GM12878 (cell line): ENCODE results near the gene NKD1. TPM values are rescaled to one million over a fixed set of nuclear protein-coding genes. Genes with fewer than 3 reads are reported as not detected.

Experiments used
- ATAC-seq: fragments of 200-7000 bp; cut with Tn5 transposase; 3 replicates; pipeline ENCODE4 v1.9.1; 2020; ENCODE audit warnings: mild to moderate bottlenecking, moderate library complexity
- BruUV-seq: library from RNA; stranded (reverse); fragments of 400-500 nt; replicated peaks from 2 replicates; lab custom pipeline; 2021; lab: Mats Ljungman, UMichigan
- CTCF ChIA-PET: fragments of 300-600 bp; sonication (Branson Sonifier 250); formaldehyde crosslinking; extraction: SDS; loops from one replicate; lab custom pipeline; 2021; ENCODE audit warnings: inconsistent platforms; lab: Yijun Ruan, JAX
- POLR2A ChIA-PET: fragments of 350-600 bp; formaldehyde crosslinking; extraction: SDS; loops from one replicate; lab custom pipeline; 2021; ENCODE audit warnings: inconsistent platforms; lab: Charles Lee
- RAD21 ChIA-PET: fragments of 300-600 bp; sonication (Branson Sonifier 250); formaldehyde crosslinking; loops from one replicate; lab custom pipeline; 2023; ENCODE audit warnings: antibody characterized with exemption; ENCODE audit not compliant: unreplicated experiment; lab: Charles Lee
- SMC1A ChIA-PET: fragments of 300-600 bp; sonication (Branson Sonifier 250); formaldehyde crosslinking; loops from one replicate; lab custom pipeline; 2023; ENCODE audit not compliant: unreplicated experiment, uncharacterized antibody; lab: Charles Lee
- DNase-seq: peaks from one replicate; pipeline ENCODE4 v3.0.0-alpha.2; 2011; ENCODE audit warnings: low read depth, low spot score
- FAIRE-seq: peaks from 3 replicates; lab custom pipeline; 2011; peaks lifted over from hg19 to GRCh38; lab: Jason Lieb, UNC
- H2AFZ ChIP-seq: 2 replicates; pipeline ENCODE4 v1.6.0; 2011; ENCODE audit warnings: low read depth, low read length, control low read depth; ENCODE audit not compliant: control insufficient read depth
- H3K27ac ChIP-seq: 2 replicates; pipeline ENCODE4 v1.5.1; 2011; ENCODE audit warnings: control low read depth; ENCODE audit not compliant: control insufficient read depth, insufficient read depth
- H3K27me3 ChIP-seq, 2 experiments: replicated peaks in 1 of 2; 2 replicates each; pipeline versions ENCODE4 v1.6.0 to v1.6.1; 2011; ENCODE audit warnings: low read length in 1 of 2; ENCODE audit not compliant: control insufficient read depth in 2 of 2, insufficient read depth in 2 of 2
- H3K36me3 ChIP-seq, 2 experiments: 2 replicates each; pipeline ENCODE4 v1.5.1; 2011; ENCODE audit warnings: low read length in 1 of 2; ENCODE audit not compliant: control insufficient read depth in 2 of 2, insufficient read depth in 2 of 2
- H3K4me1 ChIP-seq: 2 replicates; pipeline ENCODE4 v1.6.1; 2011; ENCODE audit warnings: mild to moderate bottlenecking, low read length, moderate library complexity, mixed read lengths; ENCODE audit not compliant: control insufficient read depth, insufficient read depth
- H3K4me2 ChIP-seq: 2 replicates; pipeline ENCODE4 v1.6.0; 2011; ENCODE audit warnings: control low read depth; ENCODE audit not compliant: control insufficient read depth, insufficient read depth
- H3K4me3 ChIP-seq: fragments of 200-600 bp; sonication (generic); 2 replicates; pipeline ENCODE4 v1.5.1; 2016
- H3K79me2 ChIP-seq: 2 replicates; pipeline ENCODE4 v1.6.0; 2011; ENCODE audit warnings: low read length; ENCODE audit not compliant: control insufficient read depth, insufficient read depth
- H3K9ac ChIP-seq: 2 replicates; pipeline ENCODE4 v1.8.0; 2011; ENCODE audit warnings: low read length, control low read depth, mixed read lengths; ENCODE audit not compliant: control insufficient read depth, insufficient read depth
- H3K9me3 ChIP-seq: replicated peaks from 3 replicates; pipeline ENCODE4 v1.5.1; 2011; ENCODE audit warnings: mild to moderate bottlenecking, low read length; ENCODE audit not compliant: control insufficient read depth, insufficient read depth
- H4K20me1 ChIP-seq: 2 replicates; pipeline ENCODE4 v1.6.0; 2011; ENCODE audit not compliant: control insufficient read depth, insufficient read depth
- ATF2 ChIP-seq: IDR thresholded peaks from 2 replicates; pipeline ENCODE4 v1.6.1; 2012; ENCODE audit warnings: low read length, inconsistent platforms
- ATF3 ChIP-seq: IDR thresholded peaks from 2 replicates; pipeline ENCODE4 v1.6.1; 2011; ENCODE audit warnings: low read depth, mild to moderate bottlenecking, low read length, moderate library complexity, borderline replicate concordance; ENCODE audit errors: extremely low read depth
- EGR1 ChIP-seq, 2 experiments: IDR thresholded peaks; 1 replicate in 1 of 2; 2 replicates in 1 of 2; pipeline ENCODE4 v1.6.1; 2011 to 2012; ENCODE audit warnings: low read depth in 2 of 2, low read length in 2 of 2, borderline replicate concordance in 1 of 2, mild to moderate bottlenecking in 1 of 2, moderate library complexity in 1 of 2
- HDAC6 ChIP-seq: fragments of 200-600 bp; sonication (generic); IDR thresholded peaks from one replicate; pipeline ENCODE4 v1.8.0; 2017; ENCODE audit warnings: antibody characterized with exemption; ENCODE audit not compliant: unreplicated experiment
- KAT2A ChIP-seq: conservative IDR thresholded peaks from 2 replicates; pipeline ENCODE4 v1.6.1; 2011; ENCODE audit warnings: low read depth, low read length; ENCODE audit not compliant: control insufficient read depth
- KLF5 ChIP-seq: fragments of 450-650 bp; IDR thresholded peaks from 2 replicates; pipeline ENCODE4 v1.6.1; 2014; ENCODE audit warnings: mild to moderate bottlenecking; ENCODE audit not compliant: partially characterized antibody
- MYB ChIP-seq: fragments of 150-350 bp; IDR thresholded peaks from 2 replicates; pipeline ENCODE4 v1.6.1; 2014; ENCODE audit warnings: mild to moderate bottlenecking, low read depth, low read length, borderline replicate concordance
- NKRF ChIP-seq: fragments of 450-650 bp; conservative IDR thresholded peaks from 2 replicates; pipeline ENCODE4 v1.6.1; 2017; ENCODE audit warnings: mild to moderate bottlenecking, moderate library complexity
- NR2C1 ChIP-seq: fragments of 450-650 bp; IDR thresholded peaks from 2 replicates; pipeline ENCODE4 v1.6.1; 2017; ENCODE audit warnings: antibody characterized with exemption, mild to moderate bottlenecking, moderate library complexity
- RAD51 ChIP-seq: fragments of 450-650 bp; IDR thresholded peaks from 2 replicates; pipeline ENCODE4 v1.6.1; 2016; ENCODE audit warnings: moderate library complexity, mild to moderate bottlenecking, inconsistent platforms
- RB1 ChIP-seq: fragments of 450-650 bp; formaldehyde crosslinking; IDR thresholded peaks from 2 replicates; pipeline ENCODE4 v1.6.1; 2017; ENCODE audit warnings: mild to moderate bottlenecking, borderline replicate concordance
- RELA ChIP-seq: fragments of 450-650 bp; IDR thresholded peaks from 2 replicates; pipeline ENCODE4 v1.8.0; 2014; ENCODE audit warnings: borderline replicate concordance; ENCODE audit not compliant: partially characterized antibody
- TCF7 ChIP-seq: IDR thresholded peaks from 2 replicates; pipeline ENCODE4 v1.6.1; 2014; ENCODE audit warnings: antibody characterized with exemption, borderline replicate concordance
- WGBS: methylation state at CpG from one replicate; pipeline ENCODE4 v1.1.6; 2016; ENCODE audit warnings: low lambda C conversion rate; ENCODE audit not compliant: insufficient replicate concordance, insufficient coverage; ENCODE audit errors: missing lambda C conversion rate; 5-methylcytosine and 5-hydroxymethylcytosine counted together
- in situ Hi-C: fragments of 300-500 bp; cut with MboI; formaldehyde crosslinking; loops from 9 replicates; pipeline ENCODE4 v1.14.3; 2018; ENCODE audit warnings: mixed read lengths
- intact Hi-C: fragments of 100-400 bp; cut with micrococcal nuclease; formaldehyde crosslinking; loops from one replicate; pipeline ENCODE4 v1.14.2; 2022; ENCODE audit not compliant: unreplicated experiment
- polyA plus RNA-seq, 11 experiments: library from polyadenylated mRNA; depleted of rRNA in 4 of 11; unstranded in 6 of 11; stranded (reverse) in 5 of 11; fragments of >200 nt; fragmentation: Nextera tagmentation in 4 of 11; fragmentation: Illumina TruSeq in 1 of 11; extraction: Ambion mirVana in 4 of 11; extraction: Trizol in 1 of 11; gene quantifications; 1 replicate in 1 of 11; 2 replicates in 10 of 11; pipeline versions ENCODE4 v1.2.1 to v1.2.3, GENCODE V29; 2011 to 2016; ENCODE audit warnings: inconsistent platforms in 2 of 11, missing spikeins in 2 of 11, low read depth in 1 of 11
- total RNA-seq, 4 experiments: library from RNA; depleted of rRNA in 3 of 4; stranded (reverse); fragments of >200 nt in 3 of 4; fragmentation: Illumina TruSeq in 1 of 4; extraction: Trizol in 1 of 4; gene quantifications; 2 replicates each; pipeline versions ENCODE4 v1.2.1 to v1.2.3, GENCODE V29; 2013 to 2021

Gene NKD1
- total and polyA plus RNA-seq, 10 of the 15 experiments (the other 5 are each of a cell fraction or from before 2014, with no cell fraction given): under 0.01 to 0.49 (median 0.04) TPM; not detected in 2

GRCh38 chr16:50599494-50599893, 51.3 kb downstream of the NKD1 start:
- WGBS: 38% methylated on average over 6 of the region's 6 CpGs

More at GRCh38 chr16:50599494-50599893, 51.3 kb downstream of the NKD1 start:
- no TSS peak for BruUV-seq
- FAIRE-seq: no peak
- no peaks in the 10 kb centered on the region for H3K36me3 ChIP-seq
- H3K27me3 ChIP-seq: no peaks in the 10 kb centered on the region
- ATAC-seq: no peak
- no peaks in the 10 kb centered on the region for H3K9me3 ChIP-seq
- H3K4me2 ChIP-seq: no peak overlapping the region
- ChIA-PET CTCF (no interaction called here), RAD21 (no interaction called here), POLR2A (no interaction called here), SMC1A (no interaction called here)
- in situ Hi-C loops: no loop called here
- H3K4me3 ChIP-seq: no peak overlapping the region
- DNase-seq: no peak
- no peaks in the 10 kb centered on the region for H4K20me1 ChIP-seq
- intact Hi-C loops: no loop called here
- no peak overlapping the region for H3K9ac ChIP-seq
- no peaks in the 10 kb centered on the region for H3K79me2 ChIP-seq
- no peak overlapping the region for H3K27ac ChIP-seq
- H2AFZ ChIP-seq: no peak overlapping the region
- H3K4me1 ChIP-seq: peaks cover 3% of the 10 kb centered on the region; the same call in 1 of the 2 replicates
- TF ChIP-seq RAD51 (no peak), KLF5 (no peak), KAT2A (no peak), RB1 (no peak), ATF2 (no peak), NR2C1 (no peak), RELA (no peak), EGR1 (IDR thresholded peaks at IDR 0.05; ENCODE audit: borderline replicate concordance in 1 of 2, low read depth in 2 of 2, low read length in 2 of 2) (no peak), TCF7 (no peak), ATF3 (no peak), HDAC6 (no peak), MYB (no peak), NKRF (no peak)
